Measurements from ENCODE around the gene MFF. TPM values are rescaled to one million over a fixed set of nuclear protein-coding genes. Genes with fewer than 3 reads are reported as not detected.
"Not testable (repeated sequence)": the region's sequence is repeated elsewhere in the genome, so short reads cannot be mapped to it uniquely, and the experiment has no call there.

MFF gene
- polyA plus RNA-seq, 3 donors: 39.4 to 100 (median 91.7) TPM

DNA sequence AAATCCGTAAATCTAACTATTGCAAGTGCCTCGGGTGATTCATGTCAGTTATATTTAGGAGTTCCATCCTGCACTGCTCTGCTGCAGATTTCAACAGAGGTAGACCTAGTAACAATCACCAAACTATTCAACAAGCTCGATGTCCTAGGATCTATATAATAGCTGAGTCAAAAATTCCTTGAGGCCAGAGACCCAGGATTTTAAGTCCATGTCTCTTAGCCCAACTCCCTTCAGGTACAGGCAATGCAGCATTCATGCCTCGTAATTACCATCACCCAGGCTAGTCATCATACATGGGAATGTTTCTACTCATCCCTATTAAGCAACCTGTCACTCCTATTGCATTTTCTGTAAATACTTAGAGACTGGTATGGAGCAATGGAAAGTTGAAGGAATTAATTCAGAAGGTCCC is 53.3 kb downstream of the MFF start:
- H3K9me3 Mint-ChIP-seq: peaks cover 0 to 3% (median 0%) of the 10 kb centered on the region in 7 donors

DNA sequence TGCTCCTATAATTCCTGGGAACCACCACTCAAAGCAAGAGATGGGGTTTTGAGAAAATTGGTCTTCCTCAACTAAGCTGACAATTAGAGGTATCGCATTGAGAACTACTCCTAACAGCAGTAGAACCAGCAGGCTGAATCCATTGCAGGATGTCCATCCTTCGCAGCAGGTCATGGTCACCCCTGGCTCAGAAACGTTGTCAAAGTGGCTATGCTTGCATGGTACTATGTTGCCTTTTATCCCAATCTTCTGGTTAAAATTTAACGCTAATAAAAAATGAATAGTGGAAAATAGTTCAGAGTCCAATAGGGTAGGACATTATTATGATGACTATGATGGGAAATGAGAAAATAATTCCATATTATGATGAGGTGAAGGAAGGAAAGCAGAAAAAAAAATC is 54.0 kb downstream of the MFF start, which contains the start of gene TM4SF20:
Gene TM4SF20, minus strand, starts transcription at position 212 of the 400 bp plus-strand sequence. Its CDS starts 38 bp downstream, at position 174.
- Mint-ChIP-seq H3K4me3 (no peak within 1 kb of the TSS), H3K27me3 (ENCODE audit: low read depth in 3 of 3) (peaks cover 0 to 7% (median 1%) of the 10 kb centered on the region in 3 donors)

More for the DNA sequence above, 53.3 kb downstream of the MFF start:
- Mint-ChIP-seq H3K27me3 (ENCODE audit: low read depth in 3 of 3) (peaks cover 0 to 7% (median 1%) of the 10 kb centered on the region in 3 donors), H3K4me1 (peaks cover 19% of the 10 kb centered on the region), H3K4me3 (no peak overlapping the region), H3K36me3 (no peaks in the 10 kb centered on the region), H3K27ac (no peak overlapping the region)
- no peaks in the 10 kb centered on the region for H3K27me3 ChIP-seq (ENCODE audit: control insufficient read depth in 2 of 2, insufficient read depth in 2 of 2, low read length in 2 of 2)
- DNase-seq: peak in 1 of 3 donors; percentile 43
- no peak overlapping the region for H3K4me3 ChIP-seq (replicated peaks in 1 of 3; ENCODE audit: low read depth in 2 of 3, low read length in 3 of 3)
- H3K36me3 ChIP-seq (replicated peaks in 1 of 2; ENCODE audit: control insufficient read depth in 1 of 2, insufficient read depth in 2 of 2, low read length in 2 of 2): no peaks in the 10 kb centered on the region
- H4K20me1 ChIP-seq (ENCODE audit: insufficient read depth, low read length): no peaks in the 10 kb centered on the region
- no peak for TF ChIP-seq CTCF (IDR thresholded peaks at IDR 0.05)
- no peaks in the 10 kb centered on the region for H3K79me2 ChIP-seq (ENCODE audit: insufficient read depth, low read length)
- intact Hi-C loops (cut with micrococcal nuclease): no loop called here
- H3K4me2 ChIP-seq (replicated peaks; ENCODE audit: extremely low read depth, low read length, poor library complexity, severe bottlenecking): no peak overlapping the region
- H3K9me3 ChIP-seq (replicated peaks in 1 of 2; ENCODE audit: control insufficient read depth in 1 of 2, insufficient read depth in 1 of 2, low read length in 2 of 2): no peaks in the 10 kb centered on the region
- H3K4me1 ChIP-seq (ENCODE audit: control insufficient read depth in 1 of 2, insufficient read depth in 2 of 2, low read length in 2 of 2): peaks cover 2 to 17% of the 10 kb centered on the region in 2 donors
- H3K9ac ChIP-seq (ENCODE audit: insufficient read depth, low read length, poor library complexity, severe bottlenecking): no peak overlapping the region
- H2AFZ ChIP-seq (ENCODE audit: insufficient read depth, low read depth, low read length, poor library complexity, severe bottlenecking): no peak overlapping the region
- no CpG with 5 or more reads among the region's 4 CpGs for WGBS (ENCODE audit: insufficient coverage)
- no peak overlapping the region for H3K27ac ChIP-seq (ENCODE audit: low read depth in 1 of 2, low read length in 2 of 2)

GRCh38 chr2:227382241-227382835 is 57.3 kb downstream of the MFF start:
- H3K79me2 ChIP-seq (ENCODE audit: insufficient read depth, low read length); H3K4me3 ChIP-seq (replicated peaks in 1 of 3; ENCODE audit: low read depth in 2 of 3, low read length in 3 of 3); intact Hi-C loops (cut with micrococcal nuclease); H3K27ac ChIP-seq (ENCODE audit: low read depth in 1 of 2, low read length in 2 of 2); H3K27me3 Mint-ChIP-seq (ENCODE audit: low read depth in 3 of 3); H3K9me3 Mint-ChIP-seq; H3K36me3 ChIP-seq (replicated peaks in 1 of 2; ENCODE audit: control insufficient read depth in 1 of 2, insufficient read depth in 2 of 2, low read length in 2 of 2); H3K4me3 Mint-ChIP-seq; H3K27ac Mint-ChIP-seq; H3K27me3 ChIP-seq (ENCODE audit: control insufficient read depth in 2 of 2, insufficient read depth in 2 of 2, low read length in 2 of 2); H3K9ac ChIP-seq (ENCODE audit: insufficient read depth, low read length, poor library complexity, severe bottlenecking); H3K9me3 ChIP-seq (replicated peaks in 1 of 2; ENCODE audit: control insufficient read depth in 1 of 2, insufficient read depth in 1 of 2, low read length in 2 of 2); H3K36me3 Mint-ChIP-seq; H2AFZ ChIP-seq (ENCODE audit: insufficient read depth, low read depth, low read length, poor library complexity, severe bottlenecking); H3K4me2 ChIP-seq (replicated peaks; ENCODE audit: extremely low read depth, low read length, poor library complexity, severe bottlenecking); H4K20me1 ChIP-seq (ENCODE audit: insufficient read depth, low read length): not testable (repeated sequence)
- peaks cover 19 to 25% of the 10 kb centered on the region in 2 donors for H3K4me1 ChIP-seq (ENCODE audit: control insufficient read depth in 1 of 2, insufficient read depth in 2 of 2, low read length in 2 of 2)
- no CpG with 5 or more reads among the region's 2 CpGs for WGBS (ENCODE audit: insufficient coverage)
- peaks cover 25% of the 10 kb centered on the region for H3K4me1 Mint-ChIP-seq
- peak in 1 of 3 donors; percentile 67 for DNase-seq

More for the DNA sequence above, 54.0 kb downstream of the MFF start, which contains the start of gene TM4SF20:
- H3K36me3 Mint-ChIP-seq: no peaks in the 10 kb centered on the region
- H3K4me1 Mint-ChIP-seq: peaks cover 19% of the 10 kb centered on the region
- H3K27ac Mint-ChIP-seq: peak within 1 kb of the TSS in 2 of 7 donors; percentile 9 to 31
- Histone ChIP-seq H3K4me1 (ENCODE audit: control insufficient read depth in 1 of 2, insufficient read depth in 2 of 2, low read length in 2 of 2) (peaks cover 0 to 12% of the 10 kb centered on the region in 2 donors), H3K4me3 (replicated peaks in 1 of 3; ENCODE audit: low read depth in 2 of 3, low read length in 3 of 3) (no peak within 1 kb of the TSS), H3K4me2 (replicated peaks; ENCODE audit: extremely low read depth, low read length, poor library complexity, severe bottlenecking) (no peak within 1 kb of the TSS), H4K20me1 (ENCODE audit: insufficient read depth, low read length) (no peaks in the 10 kb centered on the region), H3K27ac (ENCODE audit: low read depth in 1 of 2, low read length in 2 of 2) (no peak within 1 kb of the TSS), H3K36me3 (replicated peaks in 1 of 2; ENCODE audit: control insufficient read depth in 1 of 2, insufficient read depth in 2 of 2, low read length in 2 of 2) (no peaks in the 10 kb centered on the region), H2AFZ (ENCODE audit: insufficient read depth, low read depth, low read length, poor library complexity, severe bottlenecking) (no peak within 1 kb of the TSS), H3K27me3 (ENCODE audit: control insufficient read depth in 2 of 2, insufficient read depth in 2 of 2, low read length in 2 of 2) (no peaks in the 10 kb centered on the region), H3K79me2 (ENCODE audit: insufficient read depth, low read length) (no peaks in the 10 kb centered on the region), H3K9me3 (replicated peaks in 1 of 2; ENCODE audit: control insufficient read depth in 1 of 2, insufficient read depth in 1 of 2, low read length in 2 of 2) (no peaks in the 10 kb centered on the region), H3K9ac (ENCODE audit: insufficient read depth, low read length, poor library complexity, severe bottlenecking) (no peak within 1 kb of the TSS)
- intact Hi-C loops (cut with micrococcal nuclease): no loop called here
- 100% methylated on average over 3 of the region's 4 CpGs for WGBS (ENCODE audit: insufficient coverage)
- TF ChIP-seq CTCF (IDR thresholded peaks at IDR 0.05): no peak
- H3K9me3 Mint-ChIP-seq: peaks cover 0 to 3% (median 0%) of the 10 kb centered on the region in 7 donors
- DNase-seq: no peak

Data from CD14-positive monocyte (primary cell).